ENCODE measurements around the gene RNF152. TPM values are rescaled to one million over a fixed set of nuclear protein-coding genes. Genes with fewer than 3 reads are reported as not detected.

RNF152 gene
- total RNA-seq, 4 donors from 2014 or later = 6.8 to 23.1 (median 15.9) TPM

DNA sequence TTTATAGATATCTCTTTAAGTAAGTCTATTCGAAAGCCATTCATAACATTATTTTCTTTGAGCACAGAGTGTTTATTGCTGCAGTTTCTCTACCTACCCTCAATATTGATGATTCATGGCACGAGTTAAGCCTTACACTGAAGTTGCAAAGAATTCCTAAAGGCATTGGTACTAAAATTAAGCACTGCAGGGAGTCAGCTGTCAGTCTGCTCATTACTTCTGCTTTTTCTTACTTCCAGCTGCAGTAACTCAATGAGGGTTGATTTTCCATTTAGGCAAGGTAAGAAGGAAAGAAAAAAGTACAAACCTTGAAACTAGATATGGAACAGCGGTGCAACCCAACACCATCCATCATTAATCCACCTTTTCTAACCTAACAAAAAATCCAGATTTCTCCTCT is 65.2 kb downstream of the RNF152 start:
- TF ChIP-seq, protein P1, sequence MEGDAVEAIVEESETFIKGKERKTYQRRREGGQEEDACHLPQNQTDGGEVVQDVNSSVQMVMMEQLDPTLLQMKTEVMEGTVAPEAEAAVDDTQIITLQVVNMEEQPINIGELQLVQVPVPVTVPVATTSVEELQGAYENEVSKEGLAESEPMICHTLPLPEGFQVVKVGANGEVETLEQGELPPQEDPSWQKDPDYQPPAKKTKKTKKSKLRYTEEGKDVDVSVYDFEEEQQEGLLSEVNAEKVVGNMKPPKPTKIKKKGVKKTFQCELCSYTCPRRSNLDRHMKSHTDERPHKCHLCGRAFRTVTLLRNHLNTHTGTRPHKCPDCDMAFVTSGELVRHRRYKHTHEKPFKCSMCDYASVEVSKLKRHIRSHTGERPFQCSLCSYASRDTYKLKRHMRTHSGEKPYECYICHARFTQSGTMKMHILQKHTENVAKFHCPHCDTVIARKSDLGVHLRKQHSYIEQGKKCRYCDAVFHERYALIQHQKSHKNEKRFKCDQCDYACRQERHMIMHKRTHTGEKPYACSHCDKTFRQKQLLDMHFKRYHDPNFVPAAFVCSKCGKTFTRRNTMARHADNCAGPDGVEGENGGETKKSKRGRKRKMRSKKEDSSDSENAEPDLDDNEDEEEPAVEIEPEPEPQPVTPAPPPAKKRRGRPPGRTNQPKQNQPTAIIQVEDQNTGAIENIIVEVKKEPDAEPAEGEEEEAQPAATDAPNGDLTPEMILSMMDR (IDR thresholded peaks at IDR 0.05) = no peak
- no peak for TF ChIP-seq POLR2A (IDR thresholded peaks at IDR 0.05)
- DNase-seq = no peak
- intact Hi-C loops (cut with DNase I) = no loop called here
- no peak overlapping the region for H3K4me3 ChIP-seq
- H3K9me3 ChIP-seq = no peaks in the 10 kb centered on the region
- H3K27ac ChIP-seq = no peak overlapping the region
- no peaks in the 10 kb centered on the region for H3K27me3 ChIP-seq
- H3K36me3 ChIP-seq = no peaks in the 10 kb centered on the region
- 74 to 82% methylated on average over 3 of the region's 3 CpGs for WGBS, 2 donors
- peaks cover 0 to 15% (median 0%) of the 10 kb centered on the region in 3 donors for H3K4me1 ChIP-seq

DNA sequence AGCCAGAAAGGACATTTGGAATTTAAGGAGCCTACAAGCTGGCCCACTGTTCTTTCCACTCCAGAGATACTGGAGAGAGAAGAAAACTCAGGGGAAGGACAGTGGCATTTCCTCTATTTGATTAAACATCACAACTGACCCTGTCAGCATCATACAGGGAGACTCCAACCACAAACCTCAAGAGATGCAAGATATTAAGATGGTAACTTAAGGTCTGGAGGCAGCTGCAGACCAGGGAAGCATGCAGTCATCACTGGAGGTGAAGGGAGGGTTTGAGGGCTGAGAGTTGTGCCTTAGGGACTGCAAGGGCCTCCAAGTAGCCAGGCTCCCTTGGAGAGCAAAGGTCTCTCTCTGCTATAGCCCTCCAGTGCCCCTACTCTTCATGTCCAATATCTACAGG is 67.4 kb downstream of the RNF152 start:
- intact Hi-C loops (cut with DNase I) = no loop called here
- no peak for DNase-seq

DNA sequence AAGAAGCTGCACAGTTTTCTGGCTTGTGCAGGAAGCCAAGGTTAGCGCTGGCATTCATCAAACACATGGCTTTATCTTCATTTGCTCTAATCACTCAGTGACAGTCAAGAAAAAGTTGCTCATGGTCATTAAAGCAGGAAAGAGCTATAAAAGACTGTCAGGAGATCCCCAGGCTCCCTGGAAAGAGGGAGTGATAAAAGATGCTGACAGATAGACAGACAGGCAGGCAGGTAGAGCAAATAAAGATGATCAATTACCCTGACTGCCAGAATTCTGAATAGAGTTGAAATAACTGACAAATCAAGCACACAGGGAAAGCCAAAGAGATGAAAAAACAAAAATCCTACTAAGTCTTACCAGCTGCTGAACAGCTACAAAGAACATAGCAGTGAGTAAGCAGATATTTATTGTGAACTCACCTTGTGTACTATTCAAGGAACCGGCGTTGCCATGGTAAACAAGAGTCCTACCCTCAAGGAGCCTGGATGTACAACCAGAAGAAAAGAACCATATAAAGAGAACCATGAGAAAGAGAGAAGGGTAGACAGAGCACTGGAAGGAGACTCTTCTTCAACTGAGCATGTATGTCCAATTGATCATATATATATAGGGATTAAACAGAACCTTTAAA is 68.0 kb downstream of the RNF152 start:
- Histone ChIP-seq H3K27me3 (no peaks in the 10 kb centered on the region), H3K4me1 (no peaks in the 10 kb centered on the region), H3K4me3 (no peak overlapping the region), H3K36me3 (no peaks in the 10 kb centered on the region), H3K9me3 (no peaks in the 10 kb centered on the region), H3K27ac (no peak overlapping the region)
- intact Hi-C loops (cut with DNase I) = no loop called here
- TF ChIP-seq, protein P1 (IDR thresholded peaks at IDR 0.05) = no peak
- no peak for TF ChIP-seq POLR2A (IDR thresholded peaks at IDR 0.05)
- no peak for DNase-seq
- 88 to 94% methylated on average over 3 of the region's 3 CpGs for WGBS, 2 donors

More for the DNA sequence above, 67.4 kb downstream of the RNF152 start:
- no peaks in the 10 kb centered on the region for H3K27me3 ChIP-seq
- H3K27ac ChIP-seq = no peak overlapping the region
- H3K4me1 ChIP-seq = peaks cover 0 to 2% (median 0%) of the 10 kb centered on the region in 3 donors
- no peak for TF ChIP-seq POLR2A (IDR thresholded peaks at IDR 0.05)
- TF ChIP-seq, protein P1 (IDR thresholded peaks at IDR 0.05) = no peak
- H3K9me3 ChIP-seq = no peaks in the 10 kb centered on the region
- no peak overlapping the region for H3K4me3 ChIP-seq
- H3K36me3 ChIP-seq = no peaks in the 10 kb centered on the region

DNA sequence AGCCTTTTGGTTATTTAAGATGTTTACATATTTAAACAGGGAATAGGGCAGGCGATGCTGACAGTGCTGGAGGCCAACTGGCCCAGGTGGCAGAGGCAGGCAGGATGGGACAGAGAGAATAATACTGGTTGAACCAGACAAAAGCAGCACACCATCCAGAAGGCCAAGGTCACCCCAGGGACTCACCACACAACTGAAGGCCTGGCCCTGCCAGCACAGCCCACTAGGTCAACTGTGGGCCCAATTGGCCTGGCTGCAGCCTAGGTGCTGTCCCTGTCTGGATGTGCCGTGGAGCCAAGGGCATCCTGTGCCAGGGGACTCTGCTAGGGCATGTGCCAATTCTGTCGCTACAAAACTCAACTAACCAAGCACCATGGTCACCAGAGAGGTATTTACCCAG is 69.2 kb downstream of the RNF152 start:
- intact Hi-C loops (cut with DNase I) = no loop called here
- TF ChIP-seq POLR2A (IDR thresholded peaks at IDR 0.05) = no peak
- TF ChIP-seq, protein P1 (IDR thresholded peaks at IDR 0.05) = no peak
- H3K27me3 ChIP-seq = no peaks in the 10 kb centered on the region
- WGBS, 2 donors = 78 to 81% methylated on average over 2 to 3 of the region's 3 CpGs
- no peaks in the 10 kb centered on the region for H3K9me3 ChIP-seq
- no peak overlapping the region for H3K27ac ChIP-seq
- H3K36me3 ChIP-seq = no peaks in the 10 kb centered on the region
- DNase-seq = no peak
- H3K4me3 ChIP-seq = no peak overlapping the region
- no peaks in the 10 kb centered on the region for H3K4me1 ChIP-seq

DNA sequence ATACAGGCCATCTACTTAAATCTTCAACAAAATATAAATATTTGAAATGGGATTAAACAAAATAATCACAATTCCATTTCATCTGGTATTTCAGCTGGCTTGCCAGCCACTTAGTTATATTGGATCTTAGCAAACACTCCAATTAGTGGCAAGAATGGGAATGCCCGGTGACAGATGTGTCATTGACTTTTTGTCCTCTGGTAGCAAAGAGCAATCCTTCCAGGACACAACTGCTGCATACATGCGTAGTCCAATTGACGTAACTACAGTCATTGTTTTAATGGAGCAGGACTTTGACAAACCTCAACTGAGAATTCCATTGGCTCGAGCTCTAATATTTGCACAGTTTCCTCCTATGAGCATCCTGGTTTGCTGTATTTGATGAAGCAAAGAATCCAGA is 69.9 kb downstream of the RNF152 start:
- Histone ChIP-seq H3K4me1 (no peaks in the 10 kb centered on the region), H3K9me3 (no peaks in the 10 kb centered on the region), H3K4me3 (no peak overlapping the region), H3K27me3 (no peaks in the 10 kb centered on the region), H3K27ac (no peak overlapping the region), H3K36me3 (no peaks in the 10 kb centered on the region)
- 76 to 82% methylated on average over 4 of the region's 4 CpGs for WGBS, 2 donors
- DNase-seq = no peak
- intact Hi-C loops (cut with DNase I) = no loop called here
- TF ChIP-seq POLR2A (IDR thresholded peaks at IDR 0.05) = no peak
- TF ChIP-seq, protein P1 (IDR thresholded peaks at IDR 0.05) = no peak

Measured in esophagus squamous epithelium (tissue), 5 donors.